Cardiac fibroblast (primary cell): ENCODE data around the gene ELOVL6.

Source experiments
- DNase-seq, 2 donors: peaks; one replicate each; pipeline versions ENCODE4 v3.0.0 to v3.0.0-alpha.2; 2010; ENCODE audit warnings: low read depth in 2 of 2
- H3K4me3 ChIP-seq, 2 donors: replicated peaks in 1 of 2; 1 replicate in 1 of 2; 2 replicates in 1 of 2; pipeline ENCODE4 v1.5.1; 2011; ENCODE audit warnings: low read depth in 2 of 2, low read length in 2 of 2, mild to moderate bottlenecking in 2 of 2, moderate library complexity in 1 of 2
- CTCF ChIP-seq: IDR thresholded peaks from one replicate; pipeline ENCODE4 v1.5.1; 2011; ENCODE audit warnings: low read depth, mild to moderate bottlenecking, low read length, inconsistent platforms

ELOVL6 gene

GRCh38 chr4:110172972-110173371 lies 25.4 kb downstream of the ELOVL6 start:
- TF ChIP-seq CTCF = no peak
- H3K4me3 ChIP-seq = no peak overlapping the region
- no peak for DNase-seq

GRCh38 chr4:110171971-110172370 lies 26.4 kb downstream of the ELOVL6 start:
- TF ChIP-seq CTCF = no peak
- no peak for DNase-seq
- H3K4me3 ChIP-seq = no peak overlapping the region

- H3K4me3 ChIP-seq = no peak overlapping the region
- no peak for TF ChIP-seq CTCF
- DNase-seq = no peak
These were observed 27.6 kb downstream of the ELOVL6 start for GRCh38 chr4:110170861-110171260.

- TF ChIP-seq CTCF = no peak
- DNase-seq = peak; percentile 35 to 84
- H3K4me3 ChIP-seq = no peak overlapping the region
These were observed 32.8 kb downstream of the ELOVL6 start for GRCh38 chr4:110165382-110166286.

GRCh38 chr4:110164856-110165255 lies 33.6 kb downstream of the ELOVL6 start:
- DNase-seq = no peak
- no peak overlapping the region for H3K4me3 ChIP-seq
- TF ChIP-seq CTCF = no peak

GRCh38 chr4:110164251-110164650 lies 34.2 kb downstream of the ELOVL6 start:
- peak; percentile 6 to 79 for DNase-seq
- no peak for TF ChIP-seq CTCF
- H3K4me3 ChIP-seq = no peak overlapping the region
